Muscle layer of duodenum (tissue), 2 donors: ENCODE measurements around the gene TM9SF4.

Experiments used
- H3K27ac ChIP-seq: one replicate; pipeline ENCODE4 v1.7.0; 2013; ENCODE audit warnings: mild to moderate bottlenecking, low read length
- H3K27me3 ChIP-seq: one replicate; pipeline ENCODE4 v1.7.0; 2013; ENCODE audit warnings: low read depth, mild to moderate bottlenecking, control low read depth, low read length
- H3K36me3 ChIP-seq, 2 donors: one replicate each; pipeline ENCODE4 v1.7.0; 2013; ENCODE audit warnings: low read length in 2 of 2, control low read depth in 1 of 2, mild to moderate bottlenecking in 1 of 2; ENCODE audit not compliant: insufficient read depth in 2 of 2, control insufficient read depth in 1 of 2
- H3K4me1 ChIP-seq, 2 donors: one replicate each; pipeline ENCODE4 v1.7.0; 2013; ENCODE audit warnings: low read length in 2 of 2, mild to moderate bottlenecking in 2 of 2, control low read depth in 1 of 2, moderate library complexity in 1 of 2; ENCODE audit not compliant: insufficient read depth in 2 of 2, control insufficient read depth in 1 of 2
- H3K4me3 ChIP-seq, 2 donors: one replicate each; pipeline ENCODE4 v1.7.0; 2013; ENCODE audit warnings: low read length in 2 of 2, low read depth in 1 of 2, mild to moderate bottlenecking in 1 of 2
- H3K9me3 ChIP-seq, 2 donors: one replicate each; pipeline ENCODE4 v1.7.0; 2013; ENCODE audit warnings: low read length in 2 of 2, control low read depth in 1 of 2, mild to moderate bottlenecking in 1 of 2; ENCODE audit not compliant: control insufficient read depth in 1 of 2
- donor health status: healthy.

Gene TM9SF4

GRCh38 chr20:32205110-32205842 is 95.8 kb downstream of the TM9SF4 start:
- H3K36me3 ChIP-seq = peaks cover 9 to 17% of the 10 kb centered on the region in 2 donors
- peak overlapping the region; percentile 73 for H3K27ac ChIP-seq
- no peaks in the 10 kb centered on the region for H3K9me3 ChIP-seq
- H3K4me3 ChIP-seq = peak overlapping the region; percentile 90 to 91
- H3K27me3 ChIP-seq = no peaks in the 10 kb centered on the region
- peaks cover 28 to 57% of the 10 kb centered on the region in 2 donors for H3K4me1 ChIP-seq

- Histone ChIP-seq H3K27me3 (no peaks in the 10 kb centered on the region), H3K4me3 (peak overlapping the region; percentile 90 to 91), H3K36me3 (peaks cover 5 to 8% of the 10 kb centered on the region in 2 donors), H3K9me3 (no peaks in the 10 kb centered on the region), H3K4me1 (peaks cover 28 to 57% of the 10 kb centered on the region in 2 donors), H3K27ac (peak overlapping the region; percentile 73)
These were observed 96.6 kb downstream of the TM9SF4 start for GRCh38 chr20:32205843-32206759.

- Histone ChIP-seq H3K27ac (peak overlapping the region; percentile 73), H3K4me1 (peaks cover 28 to 57% of the 10 kb centered on the region in 2 donors), H3K27me3 (no peaks in the 10 kb centered on the region), H3K36me3 (peaks cover 0 to 5% of the 10 kb centered on the region in 2 donors), H3K4me3 (peak overlapping the region; percentile 90 to 91), H3K9me3 (no peaks in the 10 kb centered on the region)
These were observed 97.5 kb downstream of the TM9SF4 start for GRCh38 chr20:32206760-32207625.

GRCh38 chr20:32207626-32208498 is 98.3 kb downstream of the TM9SF4 start, which contains the start of the genes PLAGL2 and POFUT1:
Gene PLAGL2 (minus strand): TSS chr20:32207743. CDS start chr20:32202178, 5,565 bp downstream.
Gene POFUT1 (plus strand): TSS chr20:32207880. CDS start chr20:32207942, 62 bp downstream.
- H3K36me3 ChIP-seq = peaks cover 0 to 6% of the 10 kb centered on the region in 2 donors
- H3K27ac ChIP-seq = peak within 1 kb of the TSS; percentile 82
- peaks cover 28 to 55% of the 10 kb centered on the region in 2 donors for H3K4me1 ChIP-seq
- no peaks in the 10 kb centered on the region for H3K27me3 ChIP-seq
- H3K4me3 ChIP-seq = peak within 1 kb of the TSS; percentile 90 to 95
- H3K9me3 ChIP-seq = no peaks in the 10 kb centered on the region

GRCh38 chr20:32208499-32209154 is 99.1 kb downstream of the TM9SF4 start:
- no peaks in the 10 kb centered on the region for H3K9me3 ChIP-seq
- H3K36me3 ChIP-seq = peaks cover 0 to 6% of the 10 kb centered on the region in 2 donors
- H3K27ac ChIP-seq = peak overlapping the region; percentile 82
- no peaks in the 10 kb centered on the region for H3K27me3 ChIP-seq
- H3K4me1 ChIP-seq = peaks cover 22 to 49% of the 10 kb centered on the region in 2 donors
- H3K4me3 ChIP-seq = peak overlapping the region; percentile 90 to 95

- H3K4me3 ChIP-seq = no peak overlapping the region
- H3K4me1 ChIP-seq = peaks cover 19 to 35% of the 10 kb centered on the region in 2 donors
- H3K9me3 ChIP-seq = no peaks in the 10 kb centered on the region
- no peaks in the 10 kb centered on the region for H3K27me3 ChIP-seq
- H3K27ac ChIP-seq = no peak overlapping the region
- H3K36me3 ChIP-seq = peaks cover under 1 to 6% of the 10 kb centered on the region in 2 donors
These were observed 100.5 kb downstream of the TM9SF4 start for GRCh38 chr20:32209850-32210605.

- H3K4me1 ChIP-seq = peaks cover 6% of the 10 kb centered on the region in 2 donors
- no peak overlapping the region for H3K27ac ChIP-seq
- H3K36me3 ChIP-seq = peaks cover 27 to 28% of the 10 kb centered on the region in 2 donors
- no peaks in the 10 kb centered on the region for H3K27me3 ChIP-seq
- no peaks in the 10 kb centered on the region for H3K9me3 ChIP-seq
- H3K4me3 ChIP-seq = no peak overlapping the region
These were observed 104.4 kb downstream of the TM9SF4 start for GRCh38 chr20:32213870-32214269.

- no peaks in the 10 kb centered on the region for H3K9me3 ChIP-seq
- no peak overlapping the region for H3K4me3 ChIP-seq
- peaks cover 27 to 30% of the 10 kb centered on the region in 2 donors for H3K36me3 ChIP-seq
- H3K27ac ChIP-seq = no peak overlapping the region
- H3K4me1 ChIP-seq = peaks cover 0 to 6% of the 10 kb centered on the region in 2 donors
- H3K27me3 ChIP-seq = no peaks in the 10 kb centered on the region
These were observed 105.6 kb downstream of the TM9SF4 start for GRCh38 chr20:32215147-32215546.

- H3K36me3 ChIP-seq = peaks cover 27 to 32% of the 10 kb centered on the region in 2 donors
- H3K9me3 ChIP-seq = no peaks in the 10 kb centered on the region
- H3K4me1 ChIP-seq = peaks cover 0 to 6% of the 10 kb centered on the region in 2 donors
- H3K27ac ChIP-seq = no peak overlapping the region
- H3K27me3 ChIP-seq = no peaks in the 10 kb centered on the region
- H3K4me3 ChIP-seq = no peak overlapping the region
These were observed 106.2 kb downstream of the TM9SF4 start for GRCh38 chr20:32215729-32216128.
